HG02763 (cell line): ENCODE results near the gene PDE4D.
"Not testable (repeated sequence)": the region's sequence is repeated elsewhere in the genome, so short reads cannot be mapped to it uniquely, and the experiment has no call there.

Source experiments
- ATAC-seq: cut with Tn5 transposase; IDR thresholded peaks from one replicate; pipeline ENCODE4 v1.9.1; 2021; ENCODE audit warnings: mild to moderate bottlenecking, moderate library complexity; ENCODE audit not compliant: unreplicated experiment

The PDE4D gene

DNA sequence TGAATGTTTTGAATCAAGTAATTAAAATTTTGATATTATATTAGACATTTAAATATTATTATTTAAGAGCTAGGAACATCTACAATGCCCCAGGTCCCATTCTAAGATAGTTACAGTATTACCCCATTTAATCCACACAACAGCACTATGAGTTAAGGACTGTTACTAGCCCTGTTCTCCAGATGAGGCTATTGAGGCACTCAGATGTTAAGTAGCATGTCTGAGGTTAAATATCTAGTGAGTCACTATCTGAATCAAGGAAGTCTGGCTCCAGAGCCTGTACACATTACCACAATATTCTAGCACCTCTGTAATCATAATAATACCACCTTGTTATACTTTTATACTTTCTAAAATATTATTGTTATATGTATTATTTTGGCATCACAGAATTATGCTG lies 304.6 kb downstream of the PDE4D start:
- no peak for ATAC-seq

DNA sequence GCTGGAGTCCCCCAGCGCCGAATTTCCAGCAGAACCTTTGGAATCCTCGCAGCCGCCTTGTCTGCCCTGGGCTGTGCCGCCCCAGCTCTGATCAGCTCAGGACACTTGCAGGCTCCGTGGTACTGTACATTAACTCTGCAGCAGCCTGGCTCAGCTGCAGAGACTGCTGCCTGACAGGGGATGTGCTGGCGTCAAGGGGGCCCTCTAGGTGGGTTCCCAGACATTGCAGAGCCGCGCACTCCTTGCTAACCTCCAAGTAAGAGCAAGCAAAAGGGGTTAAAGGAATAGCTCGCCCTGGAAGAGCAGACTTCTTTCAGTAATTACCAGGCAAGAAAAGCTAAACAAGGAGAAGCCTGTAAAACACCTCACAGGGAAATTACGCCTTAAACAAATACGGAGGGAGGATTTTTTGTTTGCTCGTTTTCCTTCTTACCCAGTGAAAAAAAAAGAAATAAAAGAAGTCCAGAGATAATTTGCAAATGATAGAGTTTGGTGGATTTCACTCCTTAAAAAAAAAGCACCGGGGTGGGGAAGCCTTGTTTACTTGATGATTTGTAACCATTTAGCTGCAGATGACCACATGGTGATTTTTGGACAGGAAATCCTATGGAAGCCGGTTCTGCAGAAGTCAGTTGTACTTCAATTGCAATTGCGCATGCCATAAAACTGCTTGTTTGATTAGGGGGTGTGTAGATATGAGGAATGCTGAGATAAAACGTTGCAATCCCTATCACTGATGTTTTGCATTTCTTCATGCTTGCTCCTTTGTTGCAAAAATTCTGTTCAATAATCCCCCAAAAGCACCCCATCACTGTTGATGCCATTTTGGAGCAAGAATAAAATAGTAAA lies 305.8 kb downstream of the PDE4D start:
- no peak for ATAC-seq

DNA sequence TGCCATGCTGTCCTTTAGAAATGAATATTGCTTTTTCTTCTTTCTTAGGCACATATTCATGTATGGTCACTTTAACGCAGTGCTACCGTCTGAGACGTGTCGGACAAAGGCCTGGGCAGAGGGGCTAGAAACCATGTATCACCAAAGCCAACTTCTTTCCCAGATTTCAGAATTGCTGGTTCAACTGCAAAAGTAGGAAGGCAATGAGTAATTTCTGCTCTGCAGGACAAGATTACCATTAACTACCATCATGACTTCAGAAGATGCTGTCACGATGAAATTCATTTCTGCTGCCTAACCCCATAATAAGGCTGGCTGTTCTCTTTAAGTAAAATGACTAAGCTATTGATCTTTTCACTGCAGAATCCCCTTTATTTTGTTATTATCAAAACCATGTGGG lies 306.7 kb downstream of the PDE4D start:
- ATAC-seq: no peak

DNA sequence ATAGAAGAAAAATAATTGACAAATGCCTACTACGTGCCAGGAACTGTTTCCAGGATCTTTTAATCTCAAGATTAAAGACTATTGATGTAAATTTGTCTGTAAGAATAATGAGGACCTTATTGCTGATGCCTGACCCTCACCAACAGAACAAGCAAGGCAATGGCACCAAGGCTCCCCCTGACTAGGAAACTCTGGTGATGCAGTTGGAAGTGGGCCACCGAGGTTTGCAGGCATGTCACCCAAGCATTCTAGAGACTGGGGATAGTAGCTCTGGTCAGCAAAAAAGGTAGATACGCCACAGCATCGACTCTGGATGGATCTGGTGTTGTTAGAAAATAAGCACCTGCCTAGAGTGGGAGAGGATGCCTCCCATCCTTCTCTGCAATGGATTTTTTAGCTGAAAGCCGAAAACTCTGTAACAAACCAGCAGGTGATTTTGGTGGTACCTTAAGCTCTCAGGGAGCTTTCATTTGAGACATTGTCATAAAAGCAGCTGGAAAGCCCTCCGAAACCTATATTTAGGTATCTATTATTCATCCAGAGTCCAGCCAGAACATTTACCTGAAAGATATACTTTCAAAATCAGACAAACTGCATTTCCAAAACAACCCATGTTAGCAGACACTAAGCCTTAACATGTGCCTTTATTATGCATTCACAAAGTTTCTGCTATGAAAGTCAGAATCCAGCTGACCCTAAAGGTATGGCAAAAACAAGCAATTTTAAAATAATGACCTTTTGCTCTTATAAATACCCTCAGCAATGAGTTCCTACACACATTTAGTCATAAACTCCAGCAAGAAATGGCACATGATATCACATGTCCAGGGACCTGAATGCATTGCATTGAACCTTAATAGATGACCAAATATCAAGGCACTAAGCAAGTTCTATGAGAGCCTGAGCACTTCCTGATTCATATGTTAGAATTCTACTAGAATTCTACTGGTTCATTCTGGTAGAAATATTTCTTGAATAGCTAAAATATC lies 308.4 kb downstream of the PDE4D start:
- no peak for ATAC-seq

DNA sequence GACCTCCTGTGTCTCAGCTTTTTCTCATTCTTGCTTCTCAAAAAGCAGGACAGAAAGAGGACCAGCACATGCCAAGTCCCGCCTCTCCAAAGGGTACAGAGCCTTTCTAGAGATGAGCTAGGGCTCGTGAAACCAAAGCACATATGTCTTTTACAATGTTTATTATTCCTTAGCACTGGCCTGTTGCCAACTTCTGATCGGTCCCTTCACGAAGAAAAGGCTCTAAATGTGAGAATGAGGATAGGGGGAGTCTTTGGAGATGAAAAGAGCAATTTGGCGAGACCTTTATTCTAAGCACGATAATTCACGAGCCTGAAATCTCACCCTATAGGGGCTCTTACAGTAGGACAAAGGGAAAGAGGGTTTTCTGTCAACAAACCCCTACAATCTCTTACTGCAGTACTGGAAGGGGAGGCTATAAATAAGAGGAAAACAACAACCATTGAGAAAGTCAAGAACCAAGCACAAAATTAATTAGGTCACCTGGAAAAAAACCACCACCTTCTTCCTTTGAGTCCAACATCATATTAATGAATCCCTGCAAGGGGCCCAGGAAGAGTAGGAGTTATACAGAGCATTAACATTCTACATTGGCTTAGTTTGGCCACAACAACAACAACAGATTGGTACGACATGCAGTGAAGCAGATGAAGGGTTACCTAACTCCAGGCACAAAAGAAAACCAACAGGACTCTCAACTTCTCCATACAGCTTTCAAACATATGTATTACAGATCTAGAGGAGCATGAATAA lies 309.5 kb downstream of the PDE4D start:
- ATAC-seq: no peak

DNA sequence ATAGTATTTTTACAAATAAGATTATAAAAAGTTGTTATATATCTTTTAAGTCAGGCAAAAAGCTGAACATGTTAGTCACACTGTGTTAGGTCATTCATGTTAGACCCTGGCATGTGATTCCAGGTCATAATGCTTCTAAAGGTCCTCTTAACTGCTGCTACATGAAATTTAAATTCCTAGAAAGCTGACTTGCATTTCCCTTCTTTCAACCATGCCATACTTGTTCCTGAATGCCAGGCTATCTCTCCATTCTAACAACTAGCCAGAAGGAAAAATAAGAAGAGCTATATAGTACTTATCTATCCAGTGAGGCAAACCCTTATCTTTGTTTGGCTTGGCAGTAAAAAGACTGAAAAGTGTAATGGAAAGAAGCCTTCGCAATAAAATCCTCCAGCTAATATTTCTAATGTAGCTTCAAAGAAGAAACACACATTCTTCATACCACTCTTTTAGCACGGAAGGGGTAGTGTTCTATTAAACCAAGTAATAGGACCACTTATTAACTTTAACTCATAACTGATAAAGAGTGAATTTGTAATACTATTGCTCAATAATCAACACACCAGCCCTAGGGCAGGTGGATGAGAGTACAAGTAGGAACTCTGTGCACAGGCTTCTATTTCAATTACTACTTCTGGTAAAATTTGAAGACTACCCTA lies 310.2 kb downstream of the PDE4D start:
- ATAC-seq: no peak

DNA sequence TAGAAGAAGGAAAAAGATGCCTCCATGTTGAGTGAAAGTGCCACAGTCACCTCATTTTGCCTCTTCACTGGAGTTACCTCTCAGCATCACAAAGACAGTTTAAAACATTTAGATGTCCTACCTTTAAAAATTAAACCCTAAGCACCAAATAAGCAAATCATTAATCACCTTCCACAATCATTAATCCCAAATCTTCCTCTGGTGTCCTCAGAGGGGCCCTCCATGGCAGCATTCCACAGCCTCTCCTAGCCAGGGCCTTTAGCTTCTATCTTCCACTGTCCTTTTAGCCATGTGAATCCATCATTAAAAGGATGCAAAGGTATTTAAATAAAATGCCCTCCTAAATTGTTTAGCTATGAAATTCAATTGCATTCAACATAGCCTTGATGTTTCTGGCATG lies 310.8 kb downstream of the PDE4D start:
- no peak for ATAC-seq

DNA sequence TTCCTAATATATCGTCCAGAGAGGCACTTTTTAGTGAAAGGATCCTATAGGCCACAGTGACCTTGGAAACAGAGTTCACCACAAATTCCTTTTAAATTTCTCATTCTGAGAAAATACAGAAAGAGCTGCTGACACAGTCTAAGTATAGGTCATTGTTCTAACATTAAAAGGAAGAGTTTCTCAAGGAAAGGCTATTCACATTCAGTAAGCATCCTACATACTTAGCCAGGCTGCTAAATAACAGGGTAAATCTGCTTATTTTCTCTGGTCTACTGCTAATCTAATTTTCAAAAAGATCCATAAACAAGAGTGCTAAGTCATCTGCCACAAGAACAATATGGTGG lies 313.7 kb downstream of the PDE4D start:
- no peak for ATAC-seq

DNA sequence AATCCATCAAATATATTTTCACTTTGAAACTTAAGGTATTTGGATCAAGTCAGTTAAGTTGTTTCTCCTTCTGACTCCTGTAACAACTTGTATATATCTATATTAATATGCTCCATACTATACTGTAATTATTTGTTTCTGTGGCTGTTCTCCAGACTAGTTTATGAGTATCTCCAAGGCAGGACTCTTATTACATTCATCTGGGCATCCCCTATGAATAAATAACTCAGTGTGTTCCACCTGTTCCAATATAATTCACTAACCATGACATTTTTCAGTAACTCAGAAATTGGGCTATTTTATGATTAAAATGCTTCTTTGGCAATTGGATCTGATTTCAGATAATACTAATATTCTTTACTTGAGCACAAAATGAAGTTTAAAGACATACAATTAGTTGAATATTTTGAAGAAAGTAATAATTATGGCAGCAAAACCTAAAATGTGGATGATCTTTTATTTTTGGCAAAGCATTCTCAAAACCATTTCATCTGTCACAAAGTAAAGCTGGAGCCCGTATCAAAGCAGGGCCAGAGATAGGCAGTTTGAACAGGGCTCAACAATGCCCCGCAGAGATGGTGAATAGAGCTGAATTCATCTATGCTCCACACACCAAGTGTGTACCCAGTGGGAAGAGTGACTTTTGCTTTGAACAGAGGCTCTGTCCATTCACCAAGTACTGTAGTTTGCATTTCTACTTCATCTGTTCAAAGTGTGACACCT lies 314.3 kb downstream of the PDE4D start:
- no peak for ATAC-seq

DNA sequence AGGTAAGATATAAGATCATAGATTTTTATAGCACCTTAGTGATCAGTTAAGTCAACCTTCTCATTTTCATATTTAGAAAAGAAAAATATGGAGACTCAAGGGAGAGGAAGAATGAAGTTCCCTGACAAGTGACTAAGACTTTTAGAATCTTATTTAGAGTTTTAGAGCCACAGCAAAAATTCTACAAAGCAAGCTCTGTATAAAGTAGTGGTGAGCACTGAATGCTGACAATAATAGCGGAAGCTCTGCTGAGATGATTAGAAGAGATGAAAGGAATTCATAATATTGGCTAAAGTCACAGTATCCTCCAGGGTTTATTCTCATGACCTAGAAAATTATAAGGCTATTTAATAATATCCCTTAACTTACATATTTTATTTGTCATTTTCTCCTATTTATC lies 316.0 kb downstream of the PDE4D start:
- ATAC-seq: no peak

DNA sequence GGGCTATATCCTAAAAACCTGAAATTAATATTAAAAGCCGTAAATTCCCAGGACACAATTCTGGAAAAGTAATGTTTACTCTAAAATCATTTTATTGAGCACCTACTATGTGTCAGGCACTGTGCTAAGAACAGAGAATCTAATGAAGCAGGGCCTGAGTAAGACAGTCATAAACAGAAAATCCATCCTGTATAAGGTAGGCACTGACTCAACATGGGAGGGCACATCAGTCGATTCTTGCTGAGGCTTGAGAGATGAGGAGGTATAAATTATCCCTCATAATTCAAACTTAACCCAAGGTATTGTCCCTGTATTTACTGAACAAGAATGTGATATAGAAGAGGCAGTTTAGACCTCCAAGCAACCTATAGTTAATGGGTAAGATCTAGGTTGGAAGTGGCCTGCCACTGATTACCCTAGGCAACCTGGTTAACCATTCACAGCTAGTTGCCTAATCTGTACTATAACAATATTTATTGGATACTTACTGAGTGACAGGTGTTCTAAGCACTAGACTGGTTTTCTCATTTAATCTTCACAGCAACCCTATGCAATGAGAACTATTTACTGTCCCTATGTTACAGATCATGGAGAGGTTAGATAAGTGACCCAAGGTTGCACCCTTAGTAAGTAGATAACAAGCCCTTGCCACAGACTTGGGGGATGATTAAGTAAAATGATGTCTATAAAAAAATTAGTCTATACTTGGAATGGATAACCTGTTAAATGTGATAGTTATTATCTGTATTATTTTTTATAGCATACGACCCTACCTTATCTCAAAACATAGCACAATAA lies 317.7 kb downstream of the PDE4D start:
- no peak for ATAC-seq

DNA sequence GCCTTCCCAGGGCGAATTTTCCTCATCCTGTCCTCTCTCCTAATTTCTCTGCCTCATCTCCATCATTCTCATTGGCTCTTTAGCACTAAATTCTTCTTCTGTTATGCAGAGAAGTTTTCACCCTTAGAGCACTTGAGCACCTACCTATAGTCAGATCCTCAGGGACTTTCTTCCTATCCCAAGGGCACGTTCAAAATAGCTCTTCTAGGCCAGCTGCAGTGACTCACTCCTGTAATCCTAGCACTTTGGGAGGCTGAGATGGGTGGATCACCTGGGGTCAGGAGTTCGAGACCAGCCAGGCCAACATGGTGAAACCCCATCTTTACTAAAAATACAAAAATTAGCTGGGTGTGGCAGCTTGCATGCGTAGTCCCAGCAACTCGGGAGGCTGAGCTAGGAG lies 320.0 kb downstream of the PDE4D start:
- not testable (repeated sequence) for ATAC-seq

DNA sequence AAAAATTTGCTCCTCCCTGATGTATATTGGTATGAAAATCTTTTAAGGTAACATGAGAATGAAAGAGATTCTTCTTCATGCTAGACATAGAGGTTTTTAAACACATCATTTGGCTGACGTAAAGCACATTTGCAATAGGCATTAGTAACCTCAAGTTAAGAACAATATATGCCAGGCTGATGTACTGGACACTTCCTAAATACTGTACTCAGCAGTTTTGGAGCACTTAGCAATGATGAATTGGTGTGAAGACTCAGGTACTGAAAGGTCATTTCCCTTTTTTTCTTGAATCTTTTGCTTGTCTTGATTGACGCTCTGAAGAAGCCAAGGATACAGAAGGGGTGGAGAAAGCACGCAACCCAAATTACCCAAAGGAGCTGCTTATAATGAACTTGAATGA lies 322.5 kb downstream of the PDE4D start:
- ATAC-seq: no peak

DNA sequence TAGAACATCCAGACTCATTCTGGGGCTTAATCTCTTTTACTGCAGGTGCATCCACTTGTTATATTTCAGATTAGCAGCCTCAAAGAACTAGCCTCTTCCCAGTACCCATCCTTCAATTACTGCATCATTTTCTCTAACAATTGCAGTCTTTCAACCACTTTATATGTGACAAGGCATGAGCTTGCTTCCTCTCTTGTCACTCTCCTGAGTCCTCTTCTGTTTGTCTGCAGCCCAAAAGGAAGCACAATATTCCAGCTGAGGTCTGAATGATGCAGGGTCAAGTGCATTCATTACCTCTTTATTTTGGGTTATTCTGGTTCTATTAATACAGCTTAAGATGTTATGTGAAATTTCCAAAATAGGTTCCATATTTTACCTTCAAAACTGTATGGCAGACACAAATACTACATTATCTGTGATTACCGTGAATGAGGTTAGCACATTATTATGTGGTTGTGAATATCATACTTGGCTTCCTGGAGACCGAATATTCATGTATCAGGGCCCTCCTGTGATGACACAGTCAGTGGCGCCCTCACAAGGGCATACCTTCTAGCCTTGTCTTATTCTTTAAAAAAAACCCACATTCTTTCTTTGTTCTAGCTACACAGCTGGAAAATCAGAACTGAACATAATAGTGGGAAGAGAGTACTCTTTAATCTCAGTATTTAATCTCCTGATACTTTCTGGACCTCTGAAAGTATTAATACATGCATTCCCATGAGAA lies 323.8 kb downstream of the PDE4D start:
- no peak for ATAC-seq

DNA sequence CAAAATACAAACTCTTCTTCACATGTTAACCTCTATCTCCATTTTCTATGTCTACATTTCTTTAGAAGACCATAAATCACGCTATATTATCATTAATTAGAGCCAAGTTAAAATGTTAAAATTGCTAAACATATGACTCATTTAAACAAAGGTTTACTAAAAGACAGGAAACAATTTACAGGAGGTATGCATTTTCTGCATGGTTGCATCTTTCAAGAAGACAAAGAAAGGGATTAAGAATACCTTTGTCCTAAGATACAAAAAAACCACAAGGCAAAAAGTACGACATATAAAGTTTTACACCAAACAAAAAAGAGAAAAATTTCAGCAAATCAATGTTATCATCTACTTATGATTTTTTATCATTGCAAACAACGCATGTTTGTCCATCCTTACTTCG lies 324.4 kb downstream of the PDE4D start:
- ATAC-seq: no peak

DNA sequence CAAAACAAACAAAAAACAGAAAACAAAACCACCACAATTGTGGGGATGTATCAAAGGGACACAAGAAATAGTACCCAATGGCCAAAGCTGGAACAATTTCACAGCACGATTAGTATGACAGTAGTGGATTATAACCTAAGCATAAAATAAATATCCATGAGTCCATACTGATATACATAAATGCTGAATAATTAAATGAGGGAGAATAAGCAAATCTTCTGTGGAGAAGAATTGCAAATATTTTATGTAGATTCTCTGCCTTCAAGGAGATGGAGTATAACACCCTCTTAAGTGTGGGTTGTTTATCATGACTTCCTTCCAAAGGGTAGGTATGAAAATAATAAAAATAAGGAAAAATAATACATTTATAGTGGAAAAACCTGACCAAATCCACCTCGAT lies 325.4 kb downstream of the PDE4D start:
- ATAC-seq: no peak

DNA sequence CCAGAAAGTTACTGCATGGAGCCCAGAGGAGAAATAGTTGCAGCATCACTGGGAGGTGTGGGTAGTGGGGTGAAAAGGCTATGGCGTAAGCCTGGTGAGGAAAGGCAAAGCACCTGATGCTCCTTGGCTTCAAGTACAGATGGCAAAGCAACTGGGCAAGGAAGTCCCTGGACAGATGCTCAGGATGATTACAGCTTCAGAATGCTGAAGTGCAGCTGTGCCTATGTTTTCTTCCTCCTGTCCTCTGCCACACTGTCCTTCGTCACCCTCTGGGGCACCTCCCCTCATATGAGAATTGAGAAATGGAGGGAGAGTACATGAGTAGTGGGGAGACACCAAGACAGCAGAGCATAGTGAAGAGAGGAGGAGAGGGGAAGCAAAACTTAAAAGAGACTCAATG lies 328.0 kb downstream of the PDE4D start:
- no peak for ATAC-seq

DNA sequence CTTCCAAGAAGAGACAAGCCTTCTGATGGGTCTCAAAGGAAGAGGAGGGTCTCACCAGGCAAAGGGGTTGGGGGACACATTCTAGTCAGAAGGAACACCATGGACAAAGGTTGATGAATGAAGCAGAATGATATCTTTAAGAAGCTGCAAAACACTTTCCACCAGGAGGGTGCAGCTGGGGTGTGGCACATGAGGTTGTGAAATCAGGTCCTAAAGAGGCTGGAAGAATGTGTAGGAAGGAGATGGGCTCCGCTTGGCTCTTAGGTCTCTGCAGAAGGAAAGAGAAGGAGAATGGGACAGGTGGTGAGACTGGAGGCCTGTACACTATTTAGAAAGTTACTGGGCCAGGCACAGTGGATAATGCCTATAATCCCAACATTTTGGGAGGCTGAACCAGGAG lies 328.6 kb downstream of the PDE4D start:
- ATAC-seq: no peak
